HT1080 (cell line): ENCODE measurements around the gene SYCE1. TPM values are rescaled to one million over a fixed set of nuclear protein-coding genes. Genes with fewer than 3 reads are reported as not detected.
"Not testable (repeated sequence)": the region's sequence is repeated elsewhere in the genome, so short reads cannot be mapped to it uniquely, and the experiment has no call there.

ENCODE experiments used
- DNase-seq: peaks from one replicate; pipeline ENCODE4 v3.0.0-alpha.2; 2015; ENCODE audit warnings: low read depth
- polyA plus RNA-seq, 2 experiments: library from polyadenylated mRNA; depleted of rRNA; stranded (reverse); fragments of >200 nt; gene quantifications; 2 replicates each; pipeline ENCODE4 v1.2.3, GENCODE V29; 2015
- total RNA-seq: library from RNA; depleted of rRNA; stranded (reverse); fragments of >200 nt; shearing (Covaris generic); gene quantifications from 2 replicates; pipeline ENCODE4 v1.2.3, GENCODE V29; 2014; rRNA removed

The SYCE1 gene, protein sequence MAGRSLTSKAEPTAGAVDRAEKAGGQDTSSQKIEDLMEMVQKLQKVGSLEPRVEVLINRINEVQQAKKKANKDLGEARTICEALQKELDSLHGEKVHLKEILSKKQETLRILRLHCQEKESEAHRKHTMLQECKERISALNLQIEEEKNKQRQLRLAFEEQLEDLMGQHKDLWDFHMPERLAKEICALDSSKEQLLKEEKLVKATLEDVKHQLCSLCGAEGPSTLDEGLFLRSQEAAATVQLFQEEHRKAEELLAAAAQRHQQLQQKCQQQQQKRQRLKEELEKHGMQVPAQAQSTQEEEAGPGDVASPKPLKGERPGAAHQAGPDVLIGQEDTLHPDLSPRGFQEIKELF
- total RNA-seq = 2.6 and 3.7 TPM in 2 replicates
- 15.3 and 15.6 TPM in 2 replicates for polyA plus RNA-seq (2015; cell fraction: cytosol; rRNA removed)
- polyA plus RNA-seq (2015; cell fraction: nucleus; rRNA removed) = 25.5 and 32.3 TPM in 2 replicates

- peak; percentile 94 for DNase-seq
Observed at GRCh38 chr10:133565441-133566294, at the start of gene SYCE1. Gene SYCE1, minus strand, starts transcription at chr10:133565583. Its CDS starts 54 bp downstream, at chr10:133565529.

- DNase-seq = no peak
Observed at GRCh38 chr10:133614830-133615580, 49.6 kb upstream of the SYCE1 start.

GRCh38 chr10:133613699-133614098, 48.3 kb upstream of the SYCE1 start:
- no peak for DNase-seq

DNA sequence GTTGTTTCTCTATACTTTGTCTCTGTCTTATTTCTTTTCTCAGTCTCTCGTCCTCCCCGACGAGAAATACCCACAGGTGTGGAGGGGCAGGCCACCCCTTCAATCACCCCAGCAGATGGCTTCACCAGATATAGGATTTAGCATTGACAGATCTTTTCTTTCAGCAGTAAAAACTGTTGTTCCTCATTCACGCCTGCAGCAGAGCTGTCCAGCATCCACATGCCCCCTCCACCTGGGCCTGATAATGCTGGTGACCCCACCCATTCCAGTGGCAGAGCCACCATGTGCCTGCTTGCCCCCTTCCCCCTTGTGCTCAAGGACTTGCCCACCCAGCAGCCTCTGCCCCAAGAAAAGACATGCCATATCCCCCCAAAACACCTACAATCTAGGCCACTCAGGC, 45.7 kb upstream of the SYCE1 start:
- no peak for DNase-seq

GRCh38 chr10:133608855-133609254, 43.5 kb upstream of the SYCE1 start:
- DNase-seq = peak; percentile 23

GRCh38 chr10:133603434-133603833, 38.1 kb upstream of the SYCE1 start:
- not testable (repeated sequence) for DNase-seq

DNA sequence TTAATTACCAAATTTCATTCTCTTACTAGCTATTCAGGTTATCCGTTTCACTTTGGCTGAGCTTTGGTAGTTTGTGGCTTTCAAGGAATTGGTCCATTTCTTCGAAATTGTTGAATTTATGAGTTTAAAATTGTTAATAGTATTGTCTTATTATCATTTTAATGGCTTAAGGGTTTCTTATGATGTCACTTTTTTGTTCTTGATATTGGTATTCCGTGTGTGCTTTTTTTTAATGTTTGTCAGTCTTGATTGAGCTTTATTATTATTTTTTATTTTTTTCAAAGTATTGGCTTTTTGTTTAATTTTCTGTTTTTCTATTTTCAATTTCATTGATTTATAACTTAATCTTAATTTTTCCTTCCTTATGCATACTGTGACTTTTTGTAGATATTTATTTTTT, 35.3 kb upstream of the SYCE1 start:
- DNase-seq = no peak

GRCh38 chr10:133599869-133600268, 34.5 kb upstream of the SYCE1 start:
- not testable (repeated sequence) for DNase-seq

DNA sequence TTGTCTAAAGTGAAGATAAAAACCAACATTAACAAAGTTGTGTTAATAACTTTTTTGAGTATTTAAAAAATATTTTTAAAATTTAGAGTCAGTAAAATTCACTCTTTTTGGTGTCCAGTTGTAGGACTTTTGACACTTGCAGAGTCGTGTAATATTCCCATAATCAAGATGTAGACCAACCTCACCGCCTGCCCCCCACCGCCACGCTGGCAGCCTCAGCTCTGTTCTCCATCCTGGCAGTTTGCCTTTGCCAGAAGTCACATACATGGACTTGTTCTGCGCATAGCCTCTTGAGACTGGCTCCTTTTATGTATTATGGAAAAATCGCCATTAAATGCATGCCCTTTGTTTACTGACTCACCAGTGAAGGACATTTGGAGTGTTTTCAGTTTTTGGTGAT, 27.3 kb upstream of the SYCE1 start:
- DNase-seq = no peak

- no peak for DNase-seq
Observed at GRCh38 chr10:133590970-133591359, 25.6 kb upstream of the SYCE1 start.

GRCh38 chr10:133590226-133590969, 25.0 kb upstream of the SYCE1 start:
- DNase-seq = no peak

DNA sequence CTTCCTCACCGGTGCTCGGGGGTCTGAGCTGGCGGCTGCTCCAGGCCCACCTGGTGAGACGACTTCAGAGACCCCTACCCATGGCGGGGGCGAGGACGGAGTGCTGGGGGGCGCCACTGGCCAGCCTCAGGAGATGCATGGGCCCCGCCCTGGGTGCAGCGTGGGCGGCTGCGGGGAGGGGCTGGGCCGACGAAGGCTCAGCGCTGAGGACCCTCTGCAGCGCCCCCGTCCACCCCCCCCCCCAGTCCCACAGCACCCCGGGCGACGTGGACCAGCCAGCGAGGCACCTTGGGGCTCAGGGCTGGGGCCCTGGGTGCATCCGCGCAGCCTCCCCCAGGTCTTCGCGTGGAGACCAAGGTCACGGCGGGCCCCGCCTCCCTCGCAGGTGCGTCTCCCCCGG, 11.7 kb upstream of the SYCE1 start:
- DNase-seq = not testable (repeated sequence)

GRCh38 chr10:133573460-133573859, 8.1 kb upstream of the SYCE1 start:
- not testable (repeated sequence) for DNase-seq

DNA sequence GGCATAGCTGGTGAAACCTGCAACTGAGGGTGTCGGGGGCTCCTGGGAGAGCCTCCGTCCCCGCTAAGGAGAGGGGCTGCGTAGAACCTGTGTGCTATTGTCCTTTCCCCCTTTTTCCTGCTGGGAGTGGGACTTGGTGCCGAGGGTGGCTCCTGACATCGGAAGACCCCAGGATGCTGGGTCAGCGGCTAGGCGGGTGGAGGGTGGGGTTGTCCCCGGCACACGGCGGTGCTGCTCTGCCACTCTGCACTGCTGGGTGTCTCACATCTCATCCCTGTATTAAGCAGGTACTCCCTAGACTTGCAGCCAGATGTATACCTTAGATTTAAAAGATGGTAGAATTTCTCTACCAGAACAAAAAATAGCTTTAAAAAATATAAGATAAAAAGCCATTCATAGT, 6.7 kb upstream of the SYCE1 start:
- DNase-seq = not testable (repeated sequence)

DNA sequence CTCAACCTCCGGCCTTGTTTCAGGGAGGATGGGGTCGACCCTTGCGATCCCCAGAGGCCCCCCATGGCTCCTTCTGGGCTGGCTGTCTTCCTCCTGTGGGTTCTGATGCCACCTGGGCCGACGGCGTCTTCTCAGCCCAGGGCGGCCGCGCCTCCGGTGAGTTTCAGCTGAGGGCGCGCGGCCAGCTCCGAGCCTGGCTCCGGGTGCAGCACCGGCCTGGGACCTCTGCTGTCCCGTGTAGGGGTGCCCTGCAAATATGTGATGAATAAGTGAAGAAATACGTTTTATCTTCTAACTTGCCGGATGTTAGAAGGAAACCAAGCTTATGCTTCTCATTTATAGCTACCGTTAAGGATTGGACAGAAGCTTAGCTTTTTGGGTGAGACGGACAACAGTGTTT, 4.4 kb upstream of the SYCE1 start:
- not testable (repeated sequence) for DNase-seq

DNA sequence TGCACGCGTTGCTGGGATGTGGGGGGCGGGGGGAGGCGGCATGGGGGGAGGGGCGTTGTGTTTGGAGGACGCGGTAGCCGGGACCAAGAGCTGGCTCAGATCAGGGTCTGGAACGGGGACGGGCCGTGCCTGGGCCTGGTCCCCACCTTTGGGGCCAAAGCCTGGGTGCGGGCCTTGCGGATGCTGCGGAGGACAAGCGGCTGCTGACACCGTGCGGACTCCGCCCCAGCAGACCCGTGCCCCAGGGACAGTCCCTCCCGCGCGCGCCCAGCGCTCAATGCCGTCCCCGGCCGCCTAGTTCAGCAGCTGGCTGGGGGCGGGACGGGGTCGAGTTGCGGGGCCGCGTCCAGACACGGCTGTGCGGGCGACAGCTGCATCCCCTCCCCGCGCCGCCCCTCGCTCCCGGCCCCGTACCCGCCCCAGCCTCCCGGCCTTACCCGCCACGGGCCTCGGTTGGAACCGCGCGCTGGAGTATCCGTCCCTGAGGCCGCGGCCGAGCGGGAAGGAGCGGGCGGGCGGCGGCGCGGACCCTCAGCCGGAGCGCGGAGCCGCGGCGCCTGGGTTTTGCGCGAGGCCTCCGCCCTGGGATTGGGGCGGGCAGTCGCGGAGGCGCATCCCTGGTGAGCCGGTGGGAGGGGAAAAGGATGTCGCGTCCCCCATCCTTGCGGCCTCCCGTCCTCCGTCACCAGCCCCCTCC, 3.6 kb upstream of the SYCE1 start:
- DNase-seq = not testable (repeated sequence)

GRCh38 chr10:133568287-133568614, 2.9 kb upstream of the SYCE1 start:
- no peak for DNase-seq

DNA sequence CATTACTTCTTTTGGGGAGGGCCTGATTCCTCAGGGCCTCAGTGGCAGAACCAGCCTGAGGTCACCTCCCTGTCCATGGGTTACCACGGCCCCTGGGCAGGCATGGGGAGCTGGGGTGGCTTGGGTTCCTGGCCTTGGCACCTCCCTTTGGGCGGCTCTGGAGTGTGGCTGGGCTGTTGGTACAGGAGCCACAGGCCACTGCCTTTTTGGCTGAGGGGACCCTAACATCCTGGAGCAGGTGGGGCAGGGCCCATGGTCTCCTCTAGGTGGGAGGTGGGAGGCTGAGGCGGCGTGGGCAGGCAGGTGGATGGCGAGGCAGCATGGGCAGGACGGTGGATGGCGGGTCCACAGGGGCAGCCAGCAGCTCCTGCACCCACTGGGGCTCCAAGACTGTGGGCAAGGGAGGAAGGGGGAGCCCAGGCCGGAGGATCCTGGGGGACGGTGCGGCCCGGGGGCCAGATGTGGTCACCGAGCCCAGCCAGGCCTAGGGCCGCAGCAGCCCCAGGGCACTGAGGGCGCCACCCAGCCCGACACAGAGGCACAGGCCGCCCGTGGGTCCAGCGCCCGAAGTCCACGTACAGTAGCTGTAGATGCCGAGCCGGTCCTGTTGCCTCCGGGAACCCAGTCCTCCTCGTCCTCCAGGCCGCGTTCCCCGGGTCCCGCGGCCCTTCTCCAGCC, 2.4 kb upstream of the SYCE1 start:
- no peak for DNase-seq

DNA sequence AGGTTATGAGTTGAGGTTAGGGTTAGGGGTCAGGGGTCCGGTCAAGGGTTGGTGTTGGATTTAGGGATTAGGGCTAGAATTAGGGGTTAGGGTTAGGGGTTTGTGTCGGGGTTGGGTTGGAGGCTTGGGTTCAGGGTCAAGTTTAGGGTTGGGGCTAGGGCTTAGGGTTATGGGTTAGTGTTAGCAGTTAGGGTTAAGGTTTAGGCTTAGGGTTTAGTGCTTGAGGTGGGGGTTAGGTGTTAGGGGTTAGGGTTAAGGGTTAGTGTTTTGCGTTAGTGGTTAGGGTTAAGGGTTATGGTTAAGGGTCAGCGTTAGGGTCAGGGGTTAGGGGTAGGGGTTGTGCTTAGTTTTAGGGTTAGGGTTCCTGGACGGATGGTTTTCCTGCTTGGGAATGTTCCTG, 1.7 kb upstream of the SYCE1 start:
- DNase-seq = no peak

DNA sequence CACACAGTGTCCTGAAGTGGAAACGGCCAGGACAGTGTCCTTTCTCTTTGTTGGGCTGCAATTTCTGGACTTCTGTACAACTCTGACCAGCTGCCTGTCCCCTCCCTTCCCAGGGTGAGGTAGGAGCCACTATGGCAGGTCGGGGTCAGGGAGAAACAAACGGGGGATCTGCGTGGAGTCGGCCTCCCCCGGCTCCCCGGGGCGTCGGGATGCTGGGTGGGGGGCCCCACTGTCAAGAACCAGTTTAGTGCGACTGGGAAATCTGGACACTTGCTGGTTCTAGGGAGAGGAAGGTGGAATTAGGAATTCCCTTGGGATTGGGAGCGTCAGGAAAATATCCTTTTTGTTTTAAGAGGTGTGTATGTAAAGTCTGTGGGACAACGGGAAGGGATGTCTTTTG, 567 bp downstream of the SYCE1 start:
- no peak for DNase-seq
